Sigmoid colon (tissue), 7 donors: ENCODE data around the gene PDE6G. TPM values are rescaled to one million over a fixed set of nuclear protein-coding genes. Genes with fewer than 3 reads are reported as not detected.
A peak's percentile ranks its signal among the peaks of the same experiment; 100 is the strongest.

Experiments used
- DNase-seq: peaks from one replicate; pipeline ENCODE4 v3.0.0-alpha.2; 2019
- H3K27ac ChIP-seq, 4 donors: fragments of 200-600 bp; sonication (generic); one replicate each; pipeline ENCODE4 v1.5.1; 2016 to 2019; ENCODE audit warnings: mild to moderate bottlenecking in 1 of 4
- H3K27me3 ChIP-seq, 3 donors: fragments of 200-600 bp; sonication (generic); one replicate each; pipeline ENCODE4 v1.5.1; 2019; ENCODE audit warnings: mild to moderate bottlenecking in 1 of 3
- H3K36me3 ChIP-seq, 4 donors: fragments of 200-600 bp; sonication (generic); one replicate each; pipeline ENCODE4 v1.5.1; 2016 to 2019
- H3K4me1 ChIP-seq, 4 donors: fragments of 200-600 bp; sonication (generic); one replicate each; pipeline ENCODE4 v1.5.1; 2017 to 2019
- H3K4me3 ChIP-seq, 4 donors: fragments of 200-600 bp; sonication (generic); one replicate each; pipeline ENCODE4 v1.5.1; 2017 to 2019; ENCODE audit warnings: mild to moderate bottlenecking in 2 of 4, moderate library complexity in 1 of 4
- H3K9me3 ChIP-seq, 4 donors: fragments of 200-600 bp in 3 of 4; sonication (generic) in 3 of 4; one replicate each; pipeline versions ENCODE4 v1.5.1 to v1.6.1; 2013 to 2019
- CTCF ChIP-seq, 4 experiments: fragments of 450-650 bp in 3 of 4; fragments of 200-600 bp in 1 of 4; IDR thresholded peaks; one replicate each; pipeline ENCODE4 v1.5.1; 2016 to 2019; ENCODE audit warnings: antibody characterized with exemption in 4 of 4, mild to moderate bottlenecking in 3 of 4, moderate library complexity in 2 of 4
- EP300 ChIP-seq, 4 donors: sonication (generic); formaldehyde crosslinking; IDR thresholded peaks; one replicate each; pipeline ENCODE4 v1.6.1; 2017; ENCODE audit warnings: antibody characterized with exemption in 4 of 4
- POLR2A ChIP-seq, 2 donors: fragments of 450-650 bp; IDR thresholded peaks; one replicate each; pipeline ENCODE4 v1.6.1; 2016; ENCODE audit warnings: antibody characterized with exemption in 2 of 2, mild to moderate bottlenecking in 2 of 2, moderate library complexity in 2 of 2
- POLR2AphosphoS5 ChIP-seq, 4 donors: sonication (generic); formaldehyde crosslinking; IDR thresholded peaks; one replicate each; pipeline ENCODE4 v1.6.1; 2017; ENCODE audit warnings: antibody characterized with exemption in 4 of 4
- whole genome bisulfite sequencing, 2 donors: extraction: QIAGEN DNeasy Blood & Tissue Kit; methylation state at CpG; one replicate each; pipeline ENCODE4 v1.1.7; 2013; 5-methylcytosine and 5-hydroxymethylcytosine counted together
- intact Hi-C: fragments of 100-400 bp; cut with DNase I; formaldehyde crosslinking; loops from one replicate; pipeline ENCODE4 v1.15.1; 2023
- polyA plus RNA-seq, 3 donors: library from polyadenylated mRNA; stranded (reverse); fragments of 200-250 nt; gene quantifications; one replicate each; pipeline ENCODE4 v1.2.3, GENCODE V29; 2013
- total RNA-seq, 4 donors: library from RNA; depleted of rRNA; stranded (reverse); fragments of >200 nt; gene quantifications; one replicate each; pipeline ENCODE4 v1.1.0, GENCODE V29; 2016
- donor health status: healthy with polysubstance abuse.
- donor health status: Bipolar disorder and iron deficiency.
- donor health status: healthy.

The PDE6G gene
- total and polyA plus RNA-seq, 7 donors: 2.3 to 4.4 (median 3.7) TPM; not detected in 4

DNA sequence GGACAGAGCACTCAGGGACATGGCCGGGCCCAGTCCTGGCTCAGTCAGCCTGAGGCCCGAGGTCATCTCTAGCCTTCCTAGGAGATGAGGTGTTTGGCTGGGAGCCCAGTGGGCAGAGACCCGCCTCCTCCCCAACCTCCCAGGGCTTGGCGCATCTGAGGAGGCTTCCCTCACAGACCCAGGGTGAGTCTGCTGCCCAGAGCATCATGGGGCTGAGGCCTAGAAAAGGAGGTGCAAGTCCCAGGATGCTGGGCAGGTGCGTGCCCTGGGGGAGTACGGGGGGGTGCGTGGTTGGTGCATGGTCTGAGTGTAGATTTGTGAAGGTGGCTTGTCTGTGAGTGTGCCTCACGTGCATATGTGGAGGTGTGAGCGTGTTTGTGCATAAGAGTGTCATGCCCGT lies 4.7 kb downstream of the PDE6G start:
- Histone ChIP-seq H3K27me3 (peaks cover 34 to 82% (median 52%) of the 10 kb centered on the region in 3 donors), H3K9me3 (peaks cover 0 to 6% (median 4%) of the 10 kb centered on the region in 4 donors), H3K4me3 (no peak overlapping the region), H3K27ac (no peak overlapping the region), H3K36me3 (no peaks in the 10 kb centered on the region), H3K4me1 (no peaks in the 10 kb centered on the region)
- intact Hi-C loops: no loop called here
- 69 to 83% methylated on average over 10 of the region's 10 CpGs for WGBS, 2 donors
- DNase-seq: peak; percentile 62
- no peak for TF ChIP-seq POLR2AphosphoS5 (IDR thresholded peaks at IDR 0.05)
- TF ChIP-seq POLR2A (IDR thresholded peaks at IDR 0.05): no peak
- TF ChIP-seq EP300 (IDR thresholded peaks at IDR 0.05): no peak
- TF ChIP-seq CTCF (IDR thresholded peaks at IDR 0.05): no peak

GRCh38 chr17:81650951-81651350 lies 5.4 kb downstream of the PDE6G start:
- peaks cover 34 to 82% (median 52%) of the 10 kb centered on the region in 3 donors for H3K27me3 ChIP-seq
- WGBS, 2 donors: 74 to 84% methylated on average over 9 of the region's 9 CpGs
- no peak overlapping the region for H3K4me3 ChIP-seq
- intact Hi-C loops: no loop called here
- H3K4me1 ChIP-seq: no peaks in the 10 kb centered on the region
- TF ChIP-seq POLR2A (IDR thresholded peaks at IDR 0.05): no peak
- no peak for TF ChIP-seq POLR2AphosphoS5 (IDR thresholded peaks at IDR 0.05)
- TF ChIP-seq EP300 (IDR thresholded peaks at IDR 0.05): no peak
- TF ChIP-seq CTCF (IDR thresholded peaks at IDR 0.05): no peak
- H3K9me3 ChIP-seq: peaks cover 0 to 6% (median 4%) of the 10 kb centered on the region in 4 donors
- no peak overlapping the region for H3K27ac ChIP-seq
- H3K36me3 ChIP-seq: no peaks in the 10 kb centered on the region
- DNase-seq: no peak

- Histone ChIP-seq H3K4me1 (no peaks in the 10 kb centered on the region), H3K27ac (no peak overlapping the region), H3K36me3 (no peaks in the 10 kb centered on the region), H3K4me3 (no peak overlapping the region), H3K9me3 (peaks cover 0 to 6% (median 4%) of the 10 kb centered on the region in 4 donors), H3K27me3 (peaks cover 34 to 63% (median 52%) of the 10 kb centered on the region in 3 donors)
- intact Hi-C loops: no loop called here
- no peak for DNase-seq
- TF ChIP-seq POLR2A (IDR thresholded peaks at IDR 0.05) (no peak), CTCF (IDR thresholded peaks at IDR 0.05) (no peak), EP300 (IDR thresholded peaks at IDR 0.05) (no peak), POLR2AphosphoS5 (IDR thresholded peaks at IDR 0.05) (no peak)
- 68 to 78% methylated on average over 14 of the region's 14 CpGs for WGBS, 2 donors
Measured at GRCh38 chr17:81648707-81649085, 7.6 kb downstream of the PDE6G start.

DNA sequence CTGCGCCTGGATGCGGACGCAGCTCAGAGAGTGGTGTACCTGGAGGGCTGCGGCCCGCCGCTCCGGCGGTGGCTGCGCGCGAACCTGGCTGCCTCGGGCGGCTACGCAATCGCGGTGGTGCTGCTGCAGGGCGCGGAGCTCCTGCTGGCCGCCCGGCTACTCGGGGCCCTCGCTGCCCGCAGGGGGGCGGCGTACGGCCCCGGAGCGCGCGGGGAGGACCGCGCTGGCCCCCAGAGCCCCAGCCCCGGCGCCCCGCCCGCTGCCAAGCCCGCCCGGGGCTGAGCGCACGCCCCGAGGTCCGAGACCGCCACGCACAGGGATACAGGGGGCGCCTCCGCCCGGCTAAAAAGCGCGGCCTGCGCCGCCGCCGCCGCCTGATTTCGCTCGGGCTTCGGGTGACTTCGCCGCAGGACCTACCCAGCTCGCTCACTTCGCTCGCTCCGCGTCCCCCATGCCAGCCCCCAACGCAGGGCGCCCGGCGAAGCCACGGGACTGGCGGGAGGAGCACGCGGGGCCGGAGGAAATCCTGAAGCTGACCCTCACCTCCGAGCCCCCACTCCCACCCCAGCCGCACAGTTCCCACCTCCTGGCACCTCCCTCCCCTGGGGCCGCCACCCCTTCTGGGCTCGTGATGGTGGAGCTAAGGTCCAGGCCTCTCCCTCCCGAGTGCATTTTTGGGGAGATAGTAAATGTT lies 8.2 kb downstream of the PDE6G start:
- peaks cover 32 to 58% (median 50%) of the 10 kb centered on the region in 3 donors for H3K27me3 ChIP-seq
- no peaks in the 10 kb centered on the region for H3K36me3 ChIP-seq
- intact Hi-C loops: no loop called here
- no peak for DNase-seq
- no peak overlapping the region for H3K27ac ChIP-seq
- H3K4me1 ChIP-seq: no peaks in the 10 kb centered on the region
- no peak overlapping the region for H3K4me3 ChIP-seq
- WGBS, 2 donors: 18 to 41% methylated on average over 78 of the region's 78 CpGs
- TF ChIP-seq EP300 (IDR thresholded peaks at IDR 0.05) (no peak), CTCF (IDR thresholded peaks at IDR 0.05) (no peak), POLR2A (IDR thresholded peaks at IDR 0.05) (no peak), POLR2AphosphoS5 (IDR thresholded peaks at IDR 0.05) (no peak)
- H3K9me3 ChIP-seq: peaks cover 0 to 6% (median 4%) of the 10 kb centered on the region in 4 donors
